ENCODE measurements around the gene TAF11L13.
"Not testable (repeated sequence)": the region's sequence is repeated elsewhere in the genome, so short reads cannot be mapped to it uniquely, and the experiment has no call there.

DNA sequence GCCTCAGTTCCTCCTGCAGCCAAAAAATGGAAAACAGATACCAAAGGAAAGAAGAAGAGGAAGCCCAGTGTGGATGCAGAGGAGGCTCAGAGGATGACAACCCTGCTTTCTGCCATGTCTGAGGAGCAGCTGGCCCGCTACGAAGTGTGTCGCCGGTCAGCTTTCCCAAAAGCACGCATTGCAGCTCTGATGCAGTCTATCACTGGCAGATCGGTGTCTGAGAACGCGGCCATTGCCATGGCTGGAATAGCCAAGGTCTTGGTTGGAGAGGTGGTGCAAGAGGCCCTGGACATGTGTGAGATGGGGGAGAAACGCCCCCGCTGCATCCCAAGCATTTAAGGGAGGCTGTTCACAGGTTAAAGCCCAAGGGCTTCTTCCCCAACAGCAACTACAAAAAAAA, 17.3 kb downstream of the TAF11L13 start:
- TF ChIP-seq EZH2phosphoT487 (IDR thresholded peaks at IDR 0.05; ENCODE audit: borderline replicate concordance): not testable (repeated sequence)
- TF ChIP-seq, protein P1, sequence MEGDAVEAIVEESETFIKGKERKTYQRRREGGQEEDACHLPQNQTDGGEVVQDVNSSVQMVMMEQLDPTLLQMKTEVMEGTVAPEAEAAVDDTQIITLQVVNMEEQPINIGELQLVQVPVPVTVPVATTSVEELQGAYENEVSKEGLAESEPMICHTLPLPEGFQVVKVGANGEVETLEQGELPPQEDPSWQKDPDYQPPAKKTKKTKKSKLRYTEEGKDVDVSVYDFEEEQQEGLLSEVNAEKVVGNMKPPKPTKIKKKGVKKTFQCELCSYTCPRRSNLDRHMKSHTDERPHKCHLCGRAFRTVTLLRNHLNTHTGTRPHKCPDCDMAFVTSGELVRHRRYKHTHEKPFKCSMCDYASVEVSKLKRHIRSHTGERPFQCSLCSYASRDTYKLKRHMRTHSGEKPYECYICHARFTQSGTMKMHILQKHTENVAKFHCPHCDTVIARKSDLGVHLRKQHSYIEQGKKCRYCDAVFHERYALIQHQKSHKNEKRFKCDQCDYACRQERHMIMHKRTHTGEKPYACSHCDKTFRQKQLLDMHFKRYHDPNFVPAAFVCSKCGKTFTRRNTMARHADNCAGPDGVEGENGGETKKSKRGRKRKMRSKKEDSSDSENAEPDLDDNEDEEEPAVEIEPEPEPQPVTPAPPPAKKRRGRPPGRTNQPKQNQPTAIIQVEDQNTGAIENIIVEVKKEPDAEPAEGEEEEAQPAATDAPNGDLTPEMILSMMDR (conservative IDR thresholded peaks at IDR 0.05; ENCODE audit: low read length): not testable (repeated sequence)
